ENCODE measurements around the gene FARP1.

GRCh38 chr13:98438246-98439125 lies 295.6 kb downstream of the FARP1 start:
- no peak for TF ChIP-seq POLR2A (IDR thresholded peaks at IDR 0.05)
- TF ChIP-seq CTCF (IDR thresholded peaks at IDR 0.05), result no peak
- TF ChIP-seq POLR2AphosphoS5 (IDR thresholded peaks at IDR 0.05), result no peak
- no peak for TF ChIP-seq EP300 (IDR thresholded peaks at IDR 0.05)

Data from gastroesophageal sphincter (tissue), 3 donors.